HG03378 (cell line): Measurements from ENCODE around the gene SLC26A6.

Experiments
- ATAC-seq: cut with Tn5 transposase; IDR thresholded peaks from one replicate; pipeline ENCODE4 v1.9.1; 2021; ENCODE audit warnings: mild to moderate bottlenecking, moderate library complexity; ENCODE audit not compliant: unreplicated experiment

SLC26A6 gene

GRCh38 chr3:48634661-48635221 lies 520 bp downstream of the SLC26A6 start:
- ATAC-seq, result peak; percentile 2

- ATAC-seq, result no peak
These were observed 1.5 kb downstream of the SLC26A6 start for GRCh38 chr3:48633743-48634142.

- no peak for ATAC-seq
These were observed 2.0 kb downstream of the SLC26A6 start for GRCh38 chr3:48633256-48633655.

GRCh38 chr3:48631516-48632448 lies 3.5 kb downstream of the SLC26A6 start:
- no peak for ATAC-seq

GRCh38 chr3:48630833-48631232 lies 4.4 kb downstream of the SLC26A6 start:
- ATAC-seq, result no peak

GRCh38 chr3:48630407-48630806 lies 4.9 kb downstream of the SLC26A6 start:
- no peak for ATAC-seq

- ATAC-seq, result no peak
These were observed 5.4 kb downstream of the SLC26A6 start for GRCh38 chr3:48629894-48630293.

- ATAC-seq, result no peak
These were observed 6.8 kb downstream of the SLC26A6 start for GRCh38 chr3:48628277-48629017.

- no peak for ATAC-seq
These were observed 9.7 kb downstream of the SLC26A6 start for GRCh38 chr3:48625600-48625999.

- no peak for ATAC-seq
These were observed 10.5 kb downstream of the SLC26A6 start for GRCh38 chr3:48624767-48625166.

- no peak for ATAC-seq
These were observed 11.3 kb downstream of the SLC26A6 start for GRCh38 chr3:48623851-48624547.

- no peak for ATAC-seq
These were observed 13.8 kb downstream of the SLC26A6 start, which contains the start of gene TMEM89 for GRCh38 chr3:48621461-48621869. TSS of gene TMEM89 (minus strand) at chr3:48621769. CDS start at chr3:48621756, 13 bp downstream.

GRCh38 chr3:48619541-48620524 lies 15.4 kb downstream of the SLC26A6 start:
- no peak for ATAC-seq

GRCh38 chr3:48617559-48617958 lies 17.7 kb downstream of the SLC26A6 start:
- ATAC-seq, result no peak

- ATAC-seq, result no peak
These were observed 21.2 kb downstream of the SLC26A6 start for GRCh38 chr3:48614044-48614443.

- no peak for ATAC-seq
These were observed 23.0 kb downstream of the SLC26A6 start for GRCh38 chr3:48612309-48612708.

- peak; percentile 93 for ATAC-seq
These were observed 25.9 kb downstream of the SLC26A6 start, which contains the start of gene UQCRC1 for GRCh38 chr3:48609088-48610005. TSS of gene UQCRC1 (minus strand) at chr3:48609646. CDS start at chr3:48609620, 26 bp downstream.

GRCh38 chr3:48607519-48607918 lies 27.7 kb downstream of the SLC26A6 start:
- no peak for ATAC-seq

- ATAC-seq, result no peak
These were observed 33.7 kb downstream of the SLC26A6 start for GRCh38 chr3:48601622-48601994.
